ENCODE measurements around the gene FGD1. TPM values are rescaled to one million over a fixed set of nuclear protein-coding genes. Genes with fewer than 3 reads are reported as not detected.
"Not testable (repeated sequence)": the region's sequence is repeated elsewhere in the genome, so short reads cannot be mapped to it uniquely, and the experiment has no call there.

The FGD1 gene
- total and polyA plus RNA-seq, 2 donors (not counting 1 experiment from before 2014, with no cell fraction given), result 4.3 to 4.5 TPM

DNA sequence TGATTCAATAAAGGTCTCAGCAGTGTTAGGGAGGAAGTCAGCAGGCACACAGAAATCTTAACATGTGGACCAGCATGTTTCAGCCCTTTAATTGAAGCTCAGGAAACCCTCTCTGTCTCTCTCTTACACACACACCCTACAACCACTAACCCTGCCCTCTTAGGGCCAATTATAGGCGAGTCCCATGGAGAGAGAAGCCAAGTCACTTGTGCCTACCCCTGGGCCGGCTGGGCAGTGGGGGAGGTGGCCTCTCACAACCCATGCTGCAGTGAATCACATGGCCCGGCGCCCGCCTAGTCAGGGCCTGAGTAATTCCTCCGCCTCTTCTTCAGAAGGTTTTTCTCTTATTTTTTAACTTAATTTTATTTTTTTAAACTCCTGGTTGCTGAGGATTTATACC is 3.7 kb downstream of the FGD1 start:
- Histone ChIP-seq H3K9me3 (ENCODE audit: control insufficient read depth, insufficient read depth, low read depth, low read length) (no peaks in the 10 kb centered on the region), H3K36me3 (ENCODE audit: control insufficient read depth, insufficient read depth, low read length) (no peaks in the 10 kb centered on the region), H3K79me2 (ENCODE audit: control insufficient read depth, insufficient read depth, low read length) (peaks cover 48% of the 10 kb centered on the region), H3K27me3 (ENCODE audit: control insufficient read depth, insufficient read depth, low read length) (no peaks in the 10 kb centered on the region), H3K4me1 (ENCODE audit: control insufficient read depth, extremely low read depth, insufficient read depth, low read length) (peaks cover 7% of the 10 kb centered on the region), H3K27ac (ENCODE audit: insufficient read depth, low read length) (peak overlapping the region; percentile 65), H3K9ac (ENCODE audit: insufficient read depth, low read length) (no peak overlapping the region), H2AFZ (ENCODE audit: low read length) (peak overlapping the region; percentile 26), H3K4me2 (ENCODE audit: extremely low read depth, insufficient read depth, low read length) (peak overlapping the region; percentile 59), H4K20me1 (ENCODE audit: control insufficient read depth, extremely low read depth, insufficient read depth, low read length) (no peaks in the 10 kb centered on the region), H3K4me3 (replicated peaks in 1 of 4; ENCODE audit: control extremely low read depth in 1 of 4, insufficient read depth in 1 of 4, low read depth in 3 of 4, low read length in 4 of 4) (peak overlapping the region in 2 of 4 experiments; percentile 12 to 71)
- no peak for TF ChIP-seq EZH2 (IDR thresholded peaks at IDR 0.05; ENCODE audit: low read length, missing control alignments)
- TF ChIP-seq, protein P1, sequence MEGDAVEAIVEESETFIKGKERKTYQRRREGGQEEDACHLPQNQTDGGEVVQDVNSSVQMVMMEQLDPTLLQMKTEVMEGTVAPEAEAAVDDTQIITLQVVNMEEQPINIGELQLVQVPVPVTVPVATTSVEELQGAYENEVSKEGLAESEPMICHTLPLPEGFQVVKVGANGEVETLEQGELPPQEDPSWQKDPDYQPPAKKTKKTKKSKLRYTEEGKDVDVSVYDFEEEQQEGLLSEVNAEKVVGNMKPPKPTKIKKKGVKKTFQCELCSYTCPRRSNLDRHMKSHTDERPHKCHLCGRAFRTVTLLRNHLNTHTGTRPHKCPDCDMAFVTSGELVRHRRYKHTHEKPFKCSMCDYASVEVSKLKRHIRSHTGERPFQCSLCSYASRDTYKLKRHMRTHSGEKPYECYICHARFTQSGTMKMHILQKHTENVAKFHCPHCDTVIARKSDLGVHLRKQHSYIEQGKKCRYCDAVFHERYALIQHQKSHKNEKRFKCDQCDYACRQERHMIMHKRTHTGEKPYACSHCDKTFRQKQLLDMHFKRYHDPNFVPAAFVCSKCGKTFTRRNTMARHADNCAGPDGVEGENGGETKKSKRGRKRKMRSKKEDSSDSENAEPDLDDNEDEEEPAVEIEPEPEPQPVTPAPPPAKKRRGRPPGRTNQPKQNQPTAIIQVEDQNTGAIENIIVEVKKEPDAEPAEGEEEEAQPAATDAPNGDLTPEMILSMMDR (conservative IDR thresholded peaks at IDR 0.05 in 1 of 2, IDR thresholded peaks at IDR 0.05 in 1 of 2; ENCODE audit: low read depth in 1 of 2, low read length in 2 of 2), result no peak
- DNase-seq (ENCODE audit: low read depth in 2 of 2), result peak; percentile 47 to 66

DNA sequence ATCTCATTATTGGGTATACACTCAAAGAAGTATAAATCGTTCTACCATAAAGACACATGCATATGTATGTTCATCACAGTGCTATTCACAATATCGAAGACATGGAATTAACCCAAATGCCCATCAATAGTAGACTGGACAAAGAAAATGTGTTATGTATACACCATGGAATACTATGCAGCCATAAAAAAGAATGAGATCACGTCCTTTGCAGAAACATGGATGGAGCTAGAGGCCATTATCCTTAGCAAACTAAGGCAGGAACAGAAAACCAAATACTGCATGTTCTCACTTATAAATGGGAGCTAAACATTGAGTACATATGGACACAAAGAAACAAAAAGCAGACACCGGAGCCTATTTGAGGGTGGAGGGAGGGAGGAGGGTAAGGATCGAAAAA is 6.2 kb downstream of the FGD1 start:
- not testable (repeated sequence) for H3K9ac ChIP-seq (ENCODE audit: insufficient read depth, low read length); H2AFZ ChIP-seq (ENCODE audit: low read length); H3K4me1 ChIP-seq (ENCODE audit: control insufficient read depth, extremely low read depth, insufficient read depth, low read length); H3K4me3 ChIP-seq (replicated peaks in 1 of 4; ENCODE audit: control extremely low read depth in 1 of 4, insufficient read depth in 1 of 4, low read depth in 3 of 4, low read length in 4 of 4); H3K9me3 ChIP-seq (ENCODE audit: control insufficient read depth, insufficient read depth, low read depth, low read length); H3K36me3 ChIP-seq (ENCODE audit: control insufficient read depth, insufficient read depth, low read length); H4K20me1 ChIP-seq (ENCODE audit: control insufficient read depth, extremely low read depth, insufficient read depth, low read length); DNase-seq (ENCODE audit: low read depth in 2 of 2); H3K4me2 ChIP-seq (ENCODE audit: extremely low read depth, insufficient read depth, low read length); H3K27me3 ChIP-seq (ENCODE audit: control insufficient read depth, insufficient read depth, low read length); H3K27ac ChIP-seq (ENCODE audit: insufficient read depth, low read length)
- peaks cover 48% of the 10 kb centered on the region for H3K79me2 ChIP-seq (ENCODE audit: control insufficient read depth, insufficient read depth, low read length)

DNA sequence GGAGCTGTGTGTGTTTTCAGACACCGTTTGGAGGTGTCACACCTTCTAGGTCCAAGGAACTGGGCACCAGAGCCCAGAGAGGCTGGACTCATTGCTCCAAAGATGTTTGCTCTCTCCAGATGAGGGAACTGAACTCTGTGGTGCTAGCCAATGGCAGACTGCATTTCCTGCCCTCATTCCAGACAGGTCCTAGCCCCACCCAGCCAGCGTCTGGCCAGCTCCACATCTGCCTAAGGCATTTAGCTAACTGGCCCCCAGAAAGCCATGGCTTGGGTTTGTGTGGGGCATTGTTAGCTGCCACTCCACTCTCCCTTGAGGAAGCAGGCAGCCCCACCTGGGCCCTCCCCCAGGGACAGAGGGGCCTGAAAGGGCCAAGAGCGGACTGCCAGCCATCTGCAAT is 11.4 kb downstream of the FGD1 start:
- H3K4me3 ChIP-seq (replicated peaks in 1 of 4; ENCODE audit: control extremely low read depth in 1 of 4, insufficient read depth in 1 of 4, low read depth in 3 of 4, low read length in 4 of 4), result no peak overlapping the region
- H3K4me2 ChIP-seq (ENCODE audit: extremely low read depth, insufficient read depth, low read length), result no peak overlapping the region
- H3K79me2 ChIP-seq (ENCODE audit: control insufficient read depth, insufficient read depth, low read length), result peaks cover 8% of the 10 kb centered on the region
- no peak overlapping the region for H2AFZ ChIP-seq (ENCODE audit: low read length)
- no peaks in the 10 kb centered on the region for H4K20me1 ChIP-seq (ENCODE audit: control insufficient read depth, extremely low read depth, insufficient read depth, low read length)
- H3K27me3 ChIP-seq (ENCODE audit: control insufficient read depth, insufficient read depth, low read length), result no peaks in the 10 kb centered on the region
- TF ChIP-seq EZH2 (IDR thresholded peaks at IDR 0.05; ENCODE audit: low read length, missing control alignments), result no peak
- TF ChIP-seq, protein P1 (conservative IDR thresholded peaks at IDR 0.05 in 1 of 2, IDR thresholded peaks at IDR 0.05 in 1 of 2; ENCODE audit: low read depth in 1 of 2, low read length in 2 of 2), result no peak
- no peak for DNase-seq (ENCODE audit: low read depth in 2 of 2)
- no peaks in the 10 kb centered on the region for H3K36me3 ChIP-seq (ENCODE audit: control insufficient read depth, insufficient read depth, low read length)
- no peak overlapping the region for H3K27ac ChIP-seq (ENCODE audit: insufficient read depth, low read length)
- H3K9ac ChIP-seq (ENCODE audit: insufficient read depth, low read length), result no peak overlapping the region
- H3K9me3 ChIP-seq (ENCODE audit: control insufficient read depth, insufficient read depth, low read depth, low read length), result no peaks in the 10 kb centered on the region
- H3K4me1 ChIP-seq (ENCODE audit: control insufficient read depth, extremely low read depth, insufficient read depth, low read length), result peaks cover 7% of the 10 kb centered on the region

All from fibroblast of lung (primary cell).